Stimulated activated CD8-positive, alpha-beta memory T cell treated with anti-CD3 and anti-CD28 coated beads, Interleukin-2, amount 100 ng/mL, for 48 hours (primary cell): ENCODE data around the gene TMEM175.
"Not testable (repeated sequence)": the region's sequence is repeated elsewhere in the genome, so short reads cannot be mapped to it uniquely, and the experiment has no call there.

Experiments
- DNase-seq, 2 donors: peaks; one replicate each; pipeline ENCODE4 v3.0.0-alpha.2; 2020; ENCODE audit warnings: low read depth in 2 of 2

TMEM175 gene

DNA sequence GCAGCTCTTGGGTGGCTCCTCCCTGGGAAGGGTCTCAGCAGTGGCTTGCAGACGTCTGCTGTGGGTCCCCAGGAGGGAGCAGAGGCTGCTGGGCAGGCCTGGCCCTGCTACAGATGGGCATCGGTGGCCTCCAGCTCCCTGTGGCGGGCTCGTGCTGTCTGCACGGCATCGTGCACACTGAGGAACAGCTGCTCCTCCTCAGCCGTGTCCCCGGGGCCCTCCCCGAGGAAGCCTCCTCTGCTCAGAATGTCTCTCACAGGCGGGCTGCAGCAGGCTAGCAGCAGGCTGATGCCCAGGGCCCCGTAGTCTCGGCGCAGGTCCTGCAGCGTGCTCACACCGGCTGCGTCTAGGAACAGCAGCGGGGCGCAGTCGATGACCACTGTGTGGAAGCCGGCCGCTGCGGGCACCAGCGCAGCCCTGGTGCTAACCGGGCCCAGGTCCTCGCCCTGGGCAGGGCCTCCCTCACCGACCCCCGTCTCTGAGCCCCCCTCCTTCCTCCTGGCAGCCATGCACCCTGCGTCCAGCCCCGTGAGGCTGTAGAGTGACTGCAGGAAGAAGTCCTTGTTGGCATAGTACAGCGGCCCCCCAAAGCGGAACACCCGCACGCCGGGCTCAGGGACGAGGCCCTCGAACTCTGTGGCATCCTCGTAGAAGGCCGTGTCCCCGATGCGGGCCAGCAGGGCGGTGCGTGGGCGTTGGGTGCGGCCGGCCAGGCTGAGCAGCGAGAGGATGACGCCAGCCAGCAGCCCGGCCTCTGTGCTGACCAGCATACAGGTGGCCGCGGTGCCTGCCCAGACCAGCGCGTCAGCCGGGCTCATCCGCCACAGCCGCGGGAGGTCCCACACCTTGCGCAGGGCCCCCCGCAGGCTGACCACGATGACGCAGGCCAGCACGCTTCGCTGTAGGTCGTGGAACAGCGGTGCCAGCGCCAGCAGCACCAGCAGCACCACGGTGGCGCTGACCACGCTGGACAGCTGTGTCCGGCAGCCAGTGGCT, 56.8 kb downstream of the TMEM175 start:
- no peak for DNase-seq

- DNase-seq, result no peak
Observed at GRCh38 chr4:989722-990471, 57.6 kb downstream of the TMEM175 start.

GRCh38 chr4:990746-991367, 58.6 kb downstream of the TMEM175 start:
- DNase-seq, result no peak

- no peak for DNase-seq
Observed at GRCh38 chr4:991451-992296, 59.4 kb downstream of the TMEM175 start.

- DNase-seq, result no peak
Observed at GRCh38 chr4:992297-993110, 60.2 kb downstream of the TMEM175 start.

- DNase-seq, result no peak
Observed at GRCh38 chr4:993111-994029, 61.1 kb downstream of the TMEM175 start, which contains the start of gene SLC26A1. Gene SLC26A1 (minus strand): TSS chr4:993404. CDS start chr4:991703, 1,701 bp downstream.

DNA sequence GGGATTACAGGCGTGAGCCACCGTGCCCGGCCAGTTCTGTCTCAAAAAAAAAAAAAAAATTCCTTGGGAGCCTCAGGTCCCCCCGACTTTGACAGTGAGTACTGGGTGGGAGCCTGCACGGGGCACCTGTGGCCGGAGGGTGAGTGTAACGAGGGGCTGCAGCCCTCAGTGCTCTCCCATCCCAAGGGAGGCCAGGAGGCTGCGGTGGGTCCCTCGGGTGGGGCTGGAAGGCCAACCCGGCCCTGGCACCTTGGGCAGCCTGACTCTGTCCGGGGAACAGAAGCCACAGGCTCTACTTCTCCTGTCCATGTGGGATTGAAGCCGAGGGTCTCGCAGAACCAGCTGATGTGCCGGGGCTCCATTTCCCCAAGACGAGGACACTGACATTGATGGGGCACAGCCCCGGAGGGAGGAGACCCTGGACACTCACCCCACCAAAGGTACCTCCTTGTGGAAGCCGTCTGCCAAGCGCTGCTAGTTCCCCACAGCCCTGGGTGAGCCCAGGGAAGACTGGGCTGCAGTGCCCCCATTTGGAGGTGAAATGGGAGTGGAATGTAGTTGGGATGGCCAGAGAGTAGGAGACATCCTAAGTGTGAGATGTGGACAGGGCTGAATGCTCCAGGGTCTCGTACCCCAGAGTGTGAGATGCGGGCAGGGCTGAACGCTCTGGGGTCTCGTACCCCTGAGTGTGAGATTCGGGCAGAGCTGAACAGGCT, 63.2 kb downstream of the TMEM175 start:
- no peak for DNase-seq

DNA sequence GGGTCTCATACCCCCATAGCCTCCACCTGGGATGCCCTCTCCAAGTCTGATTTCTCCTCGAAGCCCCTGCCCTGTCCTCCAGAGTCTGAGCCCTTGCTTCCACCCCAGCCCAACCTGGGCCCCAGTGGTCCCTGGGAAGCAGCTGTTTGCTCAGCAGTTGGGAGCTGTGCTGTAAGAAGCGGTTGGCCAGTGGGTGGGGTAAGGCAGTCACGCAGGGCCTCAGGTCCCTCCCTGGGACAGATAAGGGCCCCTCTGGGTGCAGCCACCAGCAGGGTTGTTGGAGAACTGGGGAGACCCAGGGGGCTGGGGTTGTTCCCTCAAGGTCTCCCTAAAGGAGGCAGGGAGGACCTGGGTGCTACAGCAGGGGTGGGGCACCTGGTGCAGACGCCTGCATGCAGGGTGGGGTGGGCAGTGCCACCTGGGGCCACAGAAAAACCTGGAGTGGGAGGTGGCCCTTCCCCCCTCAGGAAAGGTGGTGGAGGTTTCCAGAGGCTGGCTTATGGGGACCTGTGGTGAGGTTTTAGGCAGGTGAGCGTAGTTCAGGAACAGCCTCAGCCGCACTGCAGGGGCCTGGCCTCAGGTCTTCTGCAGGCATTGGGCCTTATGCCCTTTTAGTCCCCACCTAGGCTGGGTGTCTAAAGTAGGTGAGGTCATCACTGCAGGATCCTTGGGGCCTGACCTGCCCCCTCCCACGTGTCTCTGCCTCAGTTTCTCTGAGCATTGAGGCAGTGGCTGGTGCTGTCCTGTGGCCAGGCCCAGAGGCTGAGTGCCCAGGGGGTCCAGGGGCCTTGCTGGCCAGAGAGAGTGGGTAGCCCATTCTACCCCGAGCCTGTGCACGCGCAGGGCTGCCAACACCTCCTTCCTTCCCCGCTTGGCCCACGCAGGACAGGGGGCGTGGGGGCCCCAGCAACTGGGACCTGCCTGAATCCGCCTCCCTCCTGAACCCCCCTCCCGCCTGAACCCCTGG, 64.1 kb downstream of the TMEM175 start:
- DNase-seq, result no peak

- no peak for DNase-seq
Observed at GRCh38 chr4:996997-997374, 64.7 kb downstream of the TMEM175 start.

DNA sequence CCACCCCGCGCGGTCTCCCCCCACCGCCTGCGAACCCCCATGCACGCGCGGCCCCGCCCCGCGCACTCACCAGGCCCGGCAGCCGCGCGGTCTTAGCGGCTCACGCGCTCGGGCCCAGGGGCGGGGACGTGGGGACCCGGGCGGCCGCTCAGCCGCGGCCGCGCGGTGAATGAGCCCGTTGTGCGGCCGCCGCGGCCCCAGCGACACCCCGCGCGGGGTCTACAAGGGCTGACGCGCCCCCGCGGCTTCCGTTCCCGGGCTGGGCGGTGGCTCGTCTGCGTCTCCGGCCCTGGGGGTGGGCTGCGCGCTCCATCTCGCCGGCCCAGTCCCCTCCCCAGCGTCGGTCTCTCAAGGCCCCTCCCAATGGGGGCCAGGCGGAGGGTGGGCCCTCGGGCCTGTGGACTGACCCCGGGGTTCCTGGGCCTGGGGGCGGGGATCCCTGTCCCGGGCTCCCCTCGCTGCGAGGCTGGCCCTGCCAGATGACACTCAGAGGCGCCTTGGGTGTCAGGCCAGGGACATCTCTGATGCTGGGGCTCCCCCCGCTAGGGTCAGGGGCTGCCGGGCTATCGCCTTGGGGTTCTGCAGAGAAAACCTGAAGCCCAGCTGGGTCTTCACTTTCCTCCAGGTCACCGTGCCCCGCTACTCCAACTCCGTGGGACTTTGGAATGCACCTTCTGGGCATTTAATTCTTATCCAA, 65.3 kb downstream of the TMEM175 start:
- no peak for DNase-seq

- no peak for DNase-seq
Observed at GRCh38 chr4:998096-998691, 65.9 kb downstream of the TMEM175 start.

- not testable (repeated sequence) for DNase-seq
Observed at GRCh38 chr4:999240-999863, 67.1 kb downstream of the TMEM175 start.

GRCh38 chr4:999882-1000425, 67.7 kb downstream of the TMEM175 start:
- no peak for DNase-seq

GRCh38 chr4:1000686-1001260, 68.5 kb downstream of the TMEM175 start:
- no peak for DNase-seq

DNA sequence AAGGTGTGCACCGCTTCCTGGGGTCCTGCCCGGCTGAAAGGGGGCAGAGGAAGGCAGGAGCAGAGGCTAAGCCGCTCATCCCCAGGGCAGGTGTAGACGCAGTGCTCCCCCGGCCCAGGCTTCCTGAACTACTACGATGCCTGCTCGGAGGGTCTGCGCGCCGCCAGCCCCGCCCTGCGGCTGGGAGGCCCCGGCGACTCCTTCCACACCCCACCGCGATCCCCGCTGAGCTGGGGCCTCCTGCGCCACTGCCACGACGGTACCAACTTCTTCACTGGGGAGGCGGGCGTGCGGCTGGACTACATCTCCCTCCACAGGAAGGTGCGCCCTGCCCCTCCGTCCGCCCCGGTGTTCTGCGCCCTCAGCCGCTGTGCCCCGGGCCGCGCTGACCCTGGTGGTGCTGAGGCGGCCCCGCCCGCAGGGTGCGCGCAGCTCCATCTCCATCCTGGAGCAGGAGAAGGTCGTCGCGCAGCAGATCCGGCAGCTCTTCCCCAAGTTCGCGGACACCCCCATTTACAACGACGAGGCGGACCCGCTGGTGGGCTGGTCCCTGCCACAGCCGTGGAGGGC, 69.4 kb downstream of the TMEM175 start:
- no peak for DNase-seq
